Stimulated activated CD4-positive, alpha-beta T cell treated with anti-CD3 and anti-CD28 coated beads, Interleukin-12 subunit alpha, Interleukin-12 subunit beta, amount 100 ng/mL, for 24 hours (primary cell): ENCODE measurements around the gene LRPAP1.

ENCODE experiments used
- DNase-seq, 2 experiments: peaks; one replicate each; pipeline ENCODE4 v3.0.0-alpha.2; 2020; ENCODE audit warnings: low read depth in 2 of 2

LRPAP1 gene

DNA sequence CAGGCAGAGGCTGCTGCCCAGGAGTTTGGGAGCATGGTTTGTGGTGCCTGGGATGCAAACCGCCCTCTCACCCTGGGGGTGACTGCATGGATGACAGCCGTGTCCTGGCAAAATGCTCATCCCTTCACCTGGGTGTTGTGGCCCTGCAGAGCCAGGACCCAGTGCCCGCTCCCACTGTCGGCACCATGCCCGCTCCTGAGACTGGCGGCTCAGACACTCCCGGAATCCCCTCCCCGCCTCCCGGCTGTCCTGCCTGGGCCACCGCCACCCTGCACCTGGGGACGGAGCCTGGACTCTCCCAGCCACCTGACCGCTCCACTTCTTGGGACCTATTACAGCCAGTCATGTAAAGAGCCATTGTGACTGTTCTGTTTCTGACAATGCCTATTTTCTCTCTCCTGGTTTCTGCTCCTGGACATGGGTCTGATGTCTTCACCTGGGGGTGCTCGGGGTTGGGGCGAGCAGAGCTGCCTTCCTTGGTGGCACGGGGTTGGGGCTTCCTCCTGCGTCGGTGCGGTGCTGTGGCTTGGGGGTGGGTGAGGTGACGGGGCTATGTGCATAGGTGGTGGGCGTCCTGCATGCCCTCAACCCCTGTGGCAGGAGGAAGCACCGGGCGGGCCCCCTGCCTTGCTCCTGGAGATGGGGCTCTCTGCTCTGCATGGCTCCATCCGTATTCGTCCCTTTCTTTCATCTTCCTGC, 30.9 kb downstream of the LRPAP1 start:
- no peak for DNase-seq

DNA sequence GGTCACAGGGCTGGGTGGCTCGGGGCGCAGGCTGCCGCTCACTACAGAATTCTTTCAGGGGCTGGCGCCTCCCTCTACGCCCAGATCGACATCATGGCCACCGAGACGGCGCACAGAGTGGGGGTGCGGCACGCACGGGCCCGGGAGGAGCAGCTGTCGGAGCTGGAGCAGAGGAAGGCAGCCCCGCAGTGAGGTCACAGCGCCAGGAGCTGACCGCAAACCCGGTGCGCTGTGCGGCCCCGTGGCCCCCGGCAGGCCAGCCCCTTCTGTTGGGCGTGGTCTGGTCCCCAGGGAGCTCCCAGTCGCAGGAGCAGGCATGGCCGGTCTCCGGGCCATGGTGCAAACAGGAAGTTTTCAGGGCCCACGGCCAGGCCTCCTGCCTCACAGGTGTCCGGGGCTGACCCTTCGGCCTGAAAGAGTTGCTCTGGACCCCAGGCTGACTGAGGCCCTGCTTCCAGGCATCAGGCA, 31.6 kb downstream of the LRPAP1 start:
- DNase-seq = no peak

DNA sequence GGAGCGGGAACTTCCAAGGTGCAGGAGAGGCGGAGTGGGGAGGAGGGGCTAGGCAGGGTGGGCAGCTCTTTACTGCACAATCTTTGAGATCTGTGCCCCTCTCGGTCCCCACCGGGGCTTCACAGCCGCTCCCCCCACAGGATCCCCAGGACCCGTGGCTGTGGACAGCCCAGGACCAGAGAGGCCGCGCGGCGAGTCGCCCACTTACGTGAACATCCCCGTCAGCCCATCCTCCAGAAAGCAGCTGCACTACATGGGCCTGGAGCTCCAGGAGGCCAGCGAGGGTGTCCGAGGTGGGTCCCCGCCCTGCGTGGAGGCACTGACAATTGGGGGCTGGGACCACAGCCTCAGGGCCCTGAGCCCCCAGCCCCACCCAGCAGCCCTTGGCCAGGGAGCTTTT, 32.1 kb downstream of the LRPAP1 start:
- no peak for DNase-seq

DNA sequence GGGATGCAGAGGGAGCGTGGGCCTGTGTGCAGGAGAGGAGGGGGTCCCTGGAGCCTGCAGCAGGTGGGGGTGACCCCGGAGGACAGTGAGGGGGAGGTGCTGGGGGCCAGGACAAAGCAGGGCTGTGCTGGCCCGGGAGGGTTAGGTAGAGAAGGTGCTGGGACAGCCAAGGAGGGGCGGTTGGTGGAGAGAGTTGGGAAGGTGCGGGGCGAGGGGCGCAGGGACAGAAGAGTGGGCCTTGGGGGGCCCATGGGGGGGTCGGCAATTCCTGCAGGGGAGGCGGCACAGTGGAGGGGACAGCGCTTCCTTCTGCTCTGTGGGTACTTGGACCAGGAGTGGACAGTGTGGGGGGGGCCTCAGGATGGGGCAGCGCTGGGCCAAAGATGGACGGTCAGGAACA, 32.5 kb downstream of the LRPAP1 start:
- DNase-seq = no peak

DNA sequence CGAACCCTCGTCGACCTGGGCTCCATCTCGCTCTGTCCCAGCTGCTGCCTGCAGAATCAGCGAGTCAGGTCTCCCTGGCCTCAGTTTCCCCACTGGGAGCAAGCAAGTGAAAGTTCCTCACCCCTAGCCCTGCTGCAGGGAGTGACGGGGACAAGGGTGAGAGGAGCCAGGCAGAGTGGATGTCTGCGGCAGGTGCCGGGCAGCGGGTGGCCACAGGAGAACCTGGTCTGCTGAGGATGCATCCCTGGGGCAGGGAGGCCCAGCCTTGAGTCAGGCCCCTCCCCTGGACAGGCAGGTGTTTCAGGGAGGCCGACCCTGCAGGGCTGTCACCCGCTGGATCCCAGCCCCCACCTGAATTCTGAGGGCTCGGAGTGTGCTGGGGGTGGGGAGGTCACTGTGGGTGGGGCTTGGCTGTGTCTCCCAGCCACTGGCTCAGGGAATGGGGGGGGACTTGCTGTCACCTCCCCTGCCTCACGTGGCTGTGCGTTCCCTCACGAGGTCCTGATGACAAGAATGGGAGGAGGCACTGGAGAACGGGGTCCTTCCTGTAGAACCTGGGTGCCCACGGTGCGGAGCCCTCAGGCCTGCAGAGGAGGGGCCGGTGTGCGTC, 33.2 kb downstream of the LRPAP1 start:
- no peak for DNase-seq

DNA sequence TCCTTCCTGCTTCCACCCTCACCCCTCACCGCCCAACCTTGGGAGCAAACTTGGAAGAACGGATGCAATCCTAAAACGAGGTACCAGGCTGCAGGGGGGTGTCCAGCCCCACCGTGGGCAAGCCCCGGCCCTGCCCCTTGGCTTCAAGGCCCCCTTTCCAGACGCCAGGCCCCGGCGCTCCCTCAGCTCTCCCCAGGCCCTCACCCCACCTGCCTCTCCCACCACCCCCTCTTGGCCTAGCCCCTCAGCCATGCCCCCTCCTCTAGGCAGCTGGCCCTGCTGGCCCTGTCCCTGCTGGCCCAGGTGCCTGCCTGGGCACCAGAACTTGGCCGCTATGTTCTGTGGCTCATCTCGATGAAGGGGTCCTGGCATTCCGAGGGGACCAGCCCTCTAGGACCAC, 33.8 kb downstream of the LRPAP1 start:
- no peak for DNase-seq

DNA sequence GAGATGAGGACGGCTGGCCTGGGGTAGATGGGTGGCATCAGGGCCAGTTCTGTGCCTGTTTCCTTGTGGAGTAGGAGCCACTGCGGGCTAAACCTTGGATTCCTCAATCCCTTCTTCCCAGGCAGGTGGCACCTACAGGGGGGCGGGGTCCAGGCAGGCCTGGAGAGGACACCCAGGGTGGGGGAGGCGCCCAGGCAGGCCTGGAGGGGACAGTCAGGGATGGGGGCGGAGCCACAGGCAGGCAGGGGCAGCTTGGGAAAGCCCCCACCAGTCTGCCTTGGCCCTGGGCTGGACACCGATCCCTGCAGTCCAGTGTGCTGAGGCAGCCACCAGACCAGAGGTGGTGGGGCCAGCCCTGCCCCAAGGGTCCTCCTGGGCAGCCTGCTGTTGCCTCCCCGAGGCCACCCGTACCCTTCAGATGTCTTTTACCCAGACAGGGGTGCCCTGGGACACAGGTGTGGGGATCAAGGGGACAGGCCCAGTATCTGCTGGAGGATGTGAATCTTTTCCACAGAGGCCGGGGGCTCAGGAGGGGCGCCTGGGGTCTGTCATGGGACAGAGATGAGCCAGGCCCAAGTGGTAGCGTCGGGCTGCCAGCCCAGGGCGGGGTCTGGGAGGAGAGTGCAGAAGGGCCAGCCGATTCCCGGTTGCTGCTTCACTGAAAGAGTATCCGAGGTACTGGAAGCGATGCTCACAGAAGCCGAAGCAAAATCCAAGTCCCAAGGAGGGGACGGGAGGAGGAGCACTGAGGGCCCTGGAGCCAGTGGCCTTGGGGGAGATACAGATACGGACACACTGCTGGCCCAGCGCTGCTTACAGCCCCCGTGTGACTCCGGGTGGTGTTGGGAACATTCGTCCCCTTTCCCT, 34.5 kb downstream of the LRPAP1 start:
- DNase-seq = no peak

DNA sequence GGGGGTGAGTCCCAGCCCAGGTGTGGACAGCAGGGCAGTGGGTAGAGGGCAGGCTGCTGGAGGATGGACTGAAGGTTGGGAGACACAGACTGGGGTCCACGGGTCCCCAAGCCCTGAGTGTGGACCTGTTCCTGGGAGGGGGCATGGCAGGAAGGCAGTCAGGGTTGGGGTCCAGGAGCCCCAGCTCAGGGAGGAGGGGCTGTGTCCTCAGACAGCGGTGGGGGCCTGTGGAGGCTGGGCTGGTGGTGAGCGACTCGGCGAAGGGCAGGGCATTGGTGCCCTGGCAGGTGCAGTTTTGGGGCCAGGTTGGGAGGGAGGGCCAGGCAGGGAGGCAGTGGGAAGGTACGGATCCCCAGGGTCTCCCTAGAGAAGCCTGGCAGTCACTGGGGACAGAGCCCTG, 35.1 kb downstream of the LRPAP1 start:
- DNase-seq = no peak

DNA sequence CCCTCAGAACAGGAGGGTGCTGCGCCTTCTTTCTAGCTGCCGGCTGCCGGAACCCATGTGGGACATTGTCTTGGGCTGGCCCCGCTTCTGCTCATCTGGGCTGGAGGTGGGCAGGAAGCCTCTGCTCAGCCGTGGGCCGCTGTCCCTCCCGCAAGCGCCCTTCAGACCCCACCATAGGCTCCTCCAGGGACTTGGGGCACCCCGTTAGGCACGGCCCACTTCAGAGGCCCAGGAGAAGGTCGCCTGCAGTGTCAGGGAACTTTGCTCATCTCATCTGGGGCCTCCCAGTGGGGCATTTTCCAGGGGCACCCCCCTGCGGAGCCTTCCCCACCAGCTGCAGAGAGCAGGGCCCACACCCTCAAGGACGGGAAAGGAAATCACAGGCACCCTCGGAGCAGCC, 36.2 kb downstream of the LRPAP1 start:
- DNase-seq = no peak

DNA sequence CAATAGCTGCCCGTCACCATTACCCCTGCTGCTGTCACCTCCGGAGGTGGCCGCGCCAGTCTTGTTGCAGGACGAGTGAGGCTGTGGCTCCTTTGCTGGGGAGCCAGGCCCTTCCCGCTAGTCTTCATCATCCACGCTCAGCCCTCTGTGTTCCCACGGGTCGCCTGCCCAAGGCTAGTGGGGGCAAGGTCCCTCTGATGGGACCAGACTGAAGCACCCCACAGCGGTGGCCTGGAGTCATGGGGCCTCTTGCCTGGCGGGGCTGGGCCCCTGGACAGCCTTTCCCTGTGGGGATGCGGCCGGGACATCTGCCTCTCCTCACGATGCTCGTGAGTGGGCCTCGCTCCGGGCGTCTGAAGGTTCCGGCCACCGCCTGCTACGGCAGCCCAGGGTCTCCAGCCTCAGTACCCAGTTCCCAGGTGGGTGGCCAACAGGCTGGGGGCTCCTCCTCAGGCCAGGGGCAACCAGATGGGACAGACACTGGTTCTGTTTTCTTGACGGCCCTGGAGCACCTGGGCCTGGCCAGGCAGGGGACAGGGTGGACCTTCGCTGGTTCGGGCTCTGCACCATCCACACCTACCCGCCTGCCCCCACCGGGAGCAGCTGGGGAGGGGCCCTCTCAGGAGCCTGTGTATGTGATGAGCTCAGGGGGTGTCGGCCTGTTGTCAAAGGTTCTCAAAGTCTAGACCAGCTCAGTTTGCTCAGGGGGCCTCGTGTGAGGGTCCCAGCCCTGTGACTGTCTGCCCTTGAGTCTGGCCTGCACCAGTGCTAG, 36.8 kb downstream of the LRPAP1 start:
- DNase-seq = no peak

DNA sequence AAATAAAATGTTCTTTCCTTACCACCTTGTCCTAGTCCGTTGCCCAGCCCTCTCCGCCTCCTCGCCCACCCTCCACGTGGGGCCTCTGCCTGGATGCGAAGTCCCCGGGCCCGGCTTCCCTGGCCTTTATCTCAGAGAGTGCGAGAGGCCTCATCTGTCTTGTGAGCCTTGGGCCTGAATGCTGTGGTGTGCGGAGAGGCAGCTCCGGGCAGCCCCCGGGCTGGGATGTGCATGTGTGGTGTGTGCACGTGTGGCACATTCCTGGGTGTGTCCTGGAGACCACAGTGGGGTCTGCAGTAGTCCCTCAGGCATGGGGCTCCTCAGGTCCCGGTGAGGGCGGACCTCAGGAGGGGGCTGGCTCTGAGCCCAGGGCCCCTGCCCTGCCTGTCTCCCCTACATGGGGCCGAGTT, 37.8 kb downstream of the LRPAP1 start:
- no peak for DNase-seq

DNA sequence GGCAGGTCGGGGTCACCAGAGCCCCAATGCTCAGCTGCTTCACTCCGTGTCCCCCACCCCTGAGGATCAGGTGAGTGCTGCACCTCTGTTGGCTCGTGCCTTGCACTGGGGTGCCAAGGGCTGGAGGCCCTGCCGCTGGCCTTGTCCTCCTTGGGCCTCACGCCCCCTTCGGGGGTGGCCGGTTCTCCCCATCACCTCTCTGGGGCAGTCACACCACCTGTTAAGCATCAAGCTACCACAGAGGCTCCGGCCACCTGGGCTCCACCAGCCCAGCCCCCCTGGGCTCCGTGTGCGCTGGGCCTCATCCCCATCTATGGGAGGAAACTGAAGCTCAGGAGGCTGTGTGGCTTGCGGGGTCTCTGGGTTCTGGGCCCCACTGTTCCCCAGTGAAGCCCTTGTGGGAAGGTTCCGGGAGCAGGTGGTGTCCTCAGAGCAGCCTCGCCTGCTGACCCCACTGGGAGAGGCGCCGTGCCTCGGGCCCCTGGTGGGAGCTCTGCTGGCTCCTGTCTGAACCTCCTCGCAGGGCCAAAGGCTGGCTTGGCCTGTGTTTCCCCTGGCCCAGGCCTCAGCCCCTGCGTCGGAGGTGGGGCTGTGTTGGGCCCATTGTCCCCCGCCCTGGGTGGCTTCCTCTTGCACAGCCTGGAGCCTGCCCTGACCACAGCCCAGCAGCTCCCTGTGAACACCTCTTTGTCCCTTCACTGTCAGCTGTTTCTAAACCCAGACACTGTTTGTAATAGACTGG, 38.3 kb downstream of the LRPAP1 start:
- DNase-seq = no peak

DNA sequence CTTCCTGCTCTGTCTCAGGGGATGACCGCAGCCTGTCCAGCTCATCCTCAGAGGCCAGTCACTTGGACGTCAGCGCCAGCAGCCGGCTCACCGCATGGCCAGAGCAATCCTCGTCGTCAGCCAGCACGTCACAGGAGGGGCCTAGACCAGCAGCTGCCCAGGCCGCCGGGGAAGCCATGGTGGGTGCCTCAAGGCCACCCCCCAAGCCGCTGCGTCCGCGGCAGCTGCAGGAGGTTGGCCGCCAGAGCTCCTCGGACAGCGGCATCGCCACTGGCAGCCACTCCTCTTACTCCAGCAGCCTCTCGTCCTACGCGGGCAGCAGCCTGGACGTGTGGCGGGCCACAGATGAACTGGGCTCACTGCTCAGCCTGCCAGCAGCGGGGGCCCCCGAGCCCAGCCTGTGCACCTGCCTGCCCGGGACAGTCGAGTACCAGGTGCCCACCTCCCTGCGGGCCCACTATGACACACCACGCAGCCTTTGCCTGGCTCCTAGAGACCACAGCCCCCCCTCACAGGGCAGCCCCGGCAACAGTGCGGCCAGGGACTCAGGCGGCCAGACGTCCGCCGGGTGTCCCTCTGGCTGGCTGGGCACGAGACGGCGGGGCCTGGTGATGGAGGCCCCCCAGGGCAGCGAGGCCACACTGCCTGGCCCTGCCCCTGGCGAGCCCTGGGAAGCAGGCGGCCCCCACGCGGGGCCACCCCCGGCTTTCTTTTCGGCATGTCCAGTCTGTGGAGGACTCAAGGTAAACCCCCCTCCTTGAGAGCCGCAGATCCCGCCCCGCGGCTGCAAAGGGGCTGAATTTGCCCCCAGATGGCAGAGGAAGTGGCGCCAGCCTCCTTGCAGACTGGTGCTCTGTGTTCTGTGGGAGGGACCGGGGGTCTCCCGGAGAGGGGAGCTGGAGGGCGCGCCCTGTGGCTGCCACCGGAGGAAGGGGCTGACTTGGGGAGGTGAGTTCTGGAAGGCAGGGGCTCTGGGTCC, 39.2 kb downstream of the LRPAP1 start:
- no peak for DNase-seq

DNA sequence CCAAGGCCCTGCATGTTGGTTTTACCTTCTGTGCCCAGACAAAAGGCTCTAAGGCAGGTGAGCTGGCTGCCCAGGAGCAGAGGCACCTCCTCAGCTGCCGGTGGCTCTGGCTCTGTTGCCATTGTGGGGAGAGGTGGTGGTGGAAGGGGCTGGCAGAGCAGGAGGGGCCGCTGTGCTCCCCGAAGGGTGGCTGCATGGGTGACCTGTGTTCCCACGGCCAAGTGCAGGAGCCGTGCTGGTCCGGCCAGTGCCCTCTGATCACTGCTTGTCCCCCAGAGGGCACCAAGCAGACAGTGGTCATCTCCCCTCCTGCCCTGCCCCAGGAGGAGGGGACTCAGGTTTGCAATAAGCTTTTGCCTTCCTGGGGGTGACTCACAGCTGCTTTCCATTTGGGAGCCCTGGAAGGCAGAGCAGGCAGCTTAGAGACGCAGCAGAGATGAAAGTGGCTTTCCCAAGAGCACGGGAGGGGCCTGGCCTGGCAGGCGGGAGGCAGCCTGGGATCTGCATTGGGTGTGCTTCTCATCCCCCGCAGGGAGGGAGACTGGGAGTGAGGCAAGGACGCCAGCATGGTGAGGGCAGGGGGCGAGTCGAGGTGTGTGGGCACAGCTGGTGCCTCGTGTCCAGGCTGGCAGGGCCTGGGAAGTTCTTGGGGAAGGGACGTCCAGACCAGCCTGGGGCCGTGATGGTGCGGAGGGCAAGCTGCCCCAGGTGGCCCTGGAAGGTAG, 40.4 kb downstream of the LRPAP1 start:
- DNase-seq = no peak

DNA sequence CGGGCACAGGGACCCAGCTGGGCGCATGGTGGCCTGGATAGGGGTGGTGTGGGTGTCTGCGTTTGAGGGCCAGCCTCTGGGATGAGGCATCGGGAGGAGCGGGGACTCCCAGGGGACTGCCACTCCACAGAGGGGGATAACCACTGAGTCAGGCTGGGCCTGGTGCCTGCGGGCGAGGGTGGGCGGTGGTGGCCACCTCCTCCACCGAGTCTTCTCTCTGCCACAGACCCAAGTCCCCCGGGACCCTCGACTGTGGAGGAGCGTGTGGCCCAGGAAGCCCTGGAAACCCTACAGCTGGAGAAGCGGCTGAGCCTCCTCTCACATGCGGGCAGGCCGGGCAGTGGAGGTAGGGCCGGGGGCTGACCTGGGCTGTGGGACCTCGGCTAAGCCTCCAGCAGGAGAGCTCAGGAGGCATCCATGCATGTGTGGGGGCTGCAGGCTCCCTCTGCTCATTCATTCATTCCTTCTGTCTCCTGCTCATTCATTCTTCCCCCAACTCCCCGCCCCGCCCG, 42.7 kb downstream of the LRPAP1 start:
- no peak for DNase-seq

DNA sequence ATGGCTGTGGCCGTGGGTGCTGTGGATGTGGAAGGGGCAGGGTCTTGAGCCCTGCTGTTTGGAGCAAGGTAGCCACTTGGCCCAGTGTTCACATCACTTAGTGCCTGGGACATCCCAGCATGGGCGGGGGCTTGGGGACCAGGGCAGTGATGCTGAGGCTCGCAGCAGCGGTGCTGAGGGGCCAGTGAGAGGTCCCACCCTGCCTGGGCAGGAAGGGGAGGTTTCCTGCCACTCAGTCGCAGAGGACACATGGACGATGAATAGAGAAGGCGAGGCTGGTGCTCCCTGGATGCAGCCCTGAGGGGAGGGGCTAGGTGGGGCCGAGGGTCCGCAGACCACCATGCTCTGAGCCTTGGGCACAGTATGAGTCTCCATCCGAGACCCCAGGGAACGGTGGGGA, 43.4 kb downstream of the LRPAP1 start:
- no peak for DNase-seq

DNA sequence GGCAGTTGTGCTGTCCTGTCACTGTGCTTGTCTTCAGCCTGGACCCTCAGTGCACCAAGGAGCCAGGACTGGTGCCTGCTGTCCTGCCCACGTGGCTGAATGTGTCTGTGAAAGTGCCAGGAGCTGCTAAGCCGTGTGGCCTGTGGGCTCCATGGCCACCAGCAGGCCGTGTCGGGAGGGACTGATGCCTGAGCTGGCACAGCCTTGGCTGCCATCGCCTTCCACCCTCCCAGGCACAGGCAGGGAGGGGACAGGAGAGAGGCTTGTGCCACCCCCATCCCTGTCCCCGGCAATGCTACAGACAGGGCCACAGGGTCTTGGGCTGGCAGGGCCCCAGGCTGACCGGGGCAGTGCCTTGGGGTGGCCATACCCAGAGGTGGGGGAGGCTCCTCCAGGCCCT, 44.4 kb downstream of the LRPAP1 start:
- DNase-seq = no peak

DNA sequence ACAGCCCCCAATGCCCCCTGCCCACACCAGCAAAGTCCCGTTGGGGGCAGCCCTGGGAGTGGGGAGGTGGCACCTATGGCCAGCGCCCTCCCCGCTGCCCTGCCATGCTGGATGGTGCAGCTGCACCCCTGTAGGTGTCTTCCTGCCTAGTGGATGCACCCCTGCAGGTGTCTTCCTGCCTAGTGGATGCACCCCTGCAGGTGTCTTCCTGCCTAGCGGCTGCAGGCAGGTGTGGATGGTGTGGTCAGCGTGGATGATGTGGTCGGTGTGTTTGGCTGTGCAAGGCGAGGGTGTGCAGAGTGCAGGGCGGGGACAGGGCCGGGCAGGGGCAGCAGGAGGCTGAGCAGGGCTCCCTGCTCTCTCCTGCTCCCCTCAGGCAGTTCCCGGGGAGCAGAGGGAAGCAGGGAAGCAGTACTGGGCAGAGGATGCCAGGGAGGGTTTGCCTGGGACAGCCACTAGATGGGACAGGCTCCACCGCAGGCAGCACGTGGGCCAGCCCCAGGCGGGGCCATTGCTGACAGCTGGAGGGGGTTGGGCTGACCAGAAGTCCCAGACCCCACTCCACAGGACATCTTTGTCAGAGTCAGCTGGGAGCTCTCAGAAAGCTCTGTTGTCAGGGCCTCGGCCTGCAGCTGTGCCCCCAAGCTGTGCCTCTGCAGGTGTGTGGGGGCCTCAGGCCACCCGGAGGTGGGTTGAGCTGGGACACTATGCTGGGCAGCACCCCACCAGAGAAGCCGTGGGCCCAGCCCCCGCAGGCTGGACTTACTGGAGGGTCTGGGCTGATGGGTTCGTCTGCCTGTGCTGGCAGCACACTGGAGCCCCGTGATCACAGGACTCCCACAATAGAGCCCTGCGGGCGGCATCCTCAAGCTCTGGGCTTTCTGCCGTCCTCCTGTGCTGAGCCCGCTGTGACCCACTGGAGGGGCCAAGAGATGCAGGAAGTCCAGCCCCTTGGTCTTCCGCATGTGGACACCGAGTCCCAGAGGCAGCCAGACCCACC, 45.4 kb downstream of the LRPAP1 start:
- no peak for DNase-seq
